ENCODE results near the gene PRR5L. TPM values are rescaled to one million over a fixed set of nuclear protein-coding genes. Genes with fewer than 3 reads are reported as not detected.

PRR5L gene
- total RNA-seq, 1 donor = 52.5 TPM

DNA sequence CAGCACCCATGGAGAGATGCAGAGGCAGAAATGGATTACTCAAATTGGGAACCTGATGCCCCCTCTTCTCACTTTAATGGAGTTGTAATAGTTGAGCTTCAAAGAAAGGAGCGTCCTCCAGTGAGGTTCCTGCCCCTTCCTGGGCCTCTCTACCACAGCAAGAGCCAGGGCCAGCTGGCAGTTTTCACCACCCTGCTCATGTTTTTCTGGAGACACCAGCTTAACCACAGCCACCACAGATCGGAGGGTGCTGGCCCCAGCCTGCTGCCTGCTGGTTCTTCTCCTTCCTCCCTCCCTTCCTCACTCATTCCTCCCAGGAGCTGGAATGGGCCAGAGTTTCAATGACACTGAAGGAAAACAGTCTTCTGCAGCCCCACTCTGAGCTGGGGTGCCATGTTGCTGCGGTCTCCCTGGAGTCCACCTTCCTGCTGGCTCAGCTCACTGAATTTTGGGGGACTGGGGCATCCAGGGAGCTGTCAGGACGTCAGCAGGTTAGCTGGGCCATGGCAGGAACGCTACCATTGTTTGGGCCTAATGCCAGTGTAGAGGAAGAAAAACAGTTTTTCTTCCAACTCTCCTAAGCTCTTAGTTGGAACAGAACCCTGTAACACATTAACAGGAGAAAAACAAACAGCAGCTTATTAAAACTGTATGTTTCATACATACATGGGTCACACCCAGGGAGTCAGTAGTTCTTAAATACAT lies 156.3 kb downstream of the PRR5L start:
- DNase-seq (ENCODE audit: low read depth in 2 of 3, low spot score in 2 of 3) = peak in 2 of 3 donors; percentile 39 to 77

GRCh38 chr11:36452961-36453360 lies 156.9 kb downstream of the PRR5L start:
- peak in 1 of 3 donors; percentile 26 for DNase-seq (ENCODE audit: low read depth in 2 of 3, low spot score in 2 of 3)

GRCh38 chr11:36453678-36454077 lies 157.6 kb downstream of the PRR5L start:
- peak in 1 of 3 donors; percentile 11 for DNase-seq (ENCODE audit: low read depth in 2 of 3, low spot score in 2 of 3)

DNA sequence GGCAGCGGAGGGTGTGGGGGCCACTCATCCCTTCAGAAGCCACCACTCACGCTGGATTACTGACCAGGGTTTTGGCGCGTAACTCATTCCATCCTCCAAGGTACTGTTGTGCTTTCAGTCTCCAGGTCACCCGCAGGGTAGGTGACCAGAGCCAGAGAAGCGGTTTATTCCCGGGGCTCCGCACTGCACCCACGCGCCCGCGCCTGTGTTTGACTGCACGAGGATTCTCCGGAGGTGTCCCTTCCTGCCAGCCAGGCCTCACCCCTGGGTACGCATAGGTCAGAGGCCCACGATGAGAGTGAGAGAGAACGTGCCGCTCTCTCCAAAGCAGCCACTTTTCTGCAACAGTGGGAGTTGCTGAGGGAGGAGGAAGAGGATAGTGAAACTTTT lies 158.5 kb downstream of the PRR5L start:
- no peak for DNase-seq (ENCODE audit: low read depth in 2 of 3, low spot score in 2 of 3)

DNA sequence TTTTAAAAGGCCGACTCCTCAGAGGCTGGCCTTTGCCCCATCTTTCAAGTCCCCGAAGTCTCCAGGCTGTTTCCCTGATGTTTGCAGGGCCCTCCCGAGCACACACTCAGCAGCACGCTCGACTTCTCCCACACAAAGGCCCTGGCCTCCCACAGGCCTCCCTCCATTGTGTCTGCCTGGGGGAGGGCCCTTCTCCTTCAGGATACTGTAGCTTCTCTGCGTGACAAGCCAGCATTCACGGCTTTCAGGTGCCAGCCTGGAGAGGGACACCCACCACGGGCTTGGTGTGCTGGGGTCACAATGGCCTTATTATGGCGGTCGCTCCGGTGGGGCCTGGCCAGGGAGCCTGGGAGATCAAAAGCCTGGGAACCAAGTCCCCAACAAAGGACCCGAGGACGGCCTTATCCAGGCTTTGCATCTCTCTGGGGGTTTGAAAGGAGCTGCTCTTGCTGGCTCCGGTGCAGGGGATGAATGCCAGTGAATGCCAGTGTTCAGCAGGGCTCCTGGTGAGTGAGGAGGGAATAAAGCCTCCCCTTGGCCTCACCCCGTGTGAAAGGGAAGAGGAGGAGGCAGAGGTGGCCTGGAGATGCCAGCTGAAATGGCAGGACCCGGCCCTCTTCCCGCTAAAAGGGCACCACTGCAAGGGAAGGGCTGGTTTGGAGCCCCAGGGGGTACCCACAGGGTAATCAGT lies 159.0 kb downstream of the PRR5L start:
- no peak for DNase-seq (ENCODE audit: low read depth in 2 of 3, low spot score in 2 of 3)

- DNase-seq (ENCODE audit: low read depth in 2 of 3, low spot score in 2 of 3) = peak in 1 of 3 donors; percentile 17
Measured at GRCh38 chr11:36455658-36456111, 159.6 kb downstream of the PRR5L start.

- DNase-seq (ENCODE audit: low read depth in 2 of 3, low spot score in 2 of 3) = no peak
Measured at GRCh38 chr11:36456156-36456555, 160.1 kb downstream of the PRR5L start.

- DNase-seq (ENCODE audit: low read depth in 2 of 3, low spot score in 2 of 3) = no peak
Measured at GRCh38 chr11:36458129-36458915, 162.2 kb downstream of the PRR5L start.

GRCh38 chr11:36459046-36459445 lies 163.0 kb downstream of the PRR5L start:
- DNase-seq (ENCODE audit: low read depth in 2 of 3, low spot score in 2 of 3) = no peak

- DNase-seq (ENCODE audit: low read depth in 2 of 3, low spot score in 2 of 3) = no peak
Measured at GRCh38 chr11:36460220-36460619, 164.1 kb downstream of the PRR5L start.

DNA sequence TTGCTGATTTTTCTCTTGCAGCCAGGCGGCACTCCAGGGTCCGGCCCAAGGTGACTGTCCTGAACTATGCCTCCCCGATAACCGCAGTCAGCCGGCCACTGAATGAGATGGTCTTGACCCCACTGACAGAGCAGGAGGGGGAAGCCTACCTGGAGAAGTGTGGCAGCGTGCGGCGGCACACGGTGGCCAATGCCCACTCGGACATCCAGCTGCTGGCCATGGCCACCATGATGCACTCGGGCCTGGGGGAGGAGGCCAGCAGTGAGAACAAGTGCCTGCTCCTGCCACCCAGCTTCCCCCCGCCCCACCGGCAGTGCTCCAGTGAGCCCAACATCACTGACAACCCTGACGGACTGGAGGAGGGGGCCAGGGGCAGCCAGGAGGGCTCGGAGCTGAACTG lies 166.2 kb downstream of the PRR5L start:
- DNase-seq (ENCODE audit: low read depth in 2 of 3, low spot score in 2 of 3) = no peak

GRCh38 chr11:36463781-36464180 lies 167.7 kb downstream of the PRR5L start:
- no peak for DNase-seq (ENCODE audit: low read depth in 2 of 3, low spot score in 2 of 3)

GRCh38 chr11:36464720-36465119 lies 168.6 kb downstream of the PRR5L start:
- no peak for DNase-seq (ENCODE audit: low read depth in 2 of 3, low spot score in 2 of 3)

GRCh38 chr11:36465449-36466163 lies 169.5 kb downstream of the PRR5L start:
- DNase-seq (ENCODE audit: low read depth in 2 of 3, low spot score in 2 of 3) = no peak

GRCh38 chr11:36467012-36467411 lies 170.9 kb downstream of the PRR5L start:
- no peak for DNase-seq (ENCODE audit: low read depth in 2 of 3, low spot score in 2 of 3)

DNA sequence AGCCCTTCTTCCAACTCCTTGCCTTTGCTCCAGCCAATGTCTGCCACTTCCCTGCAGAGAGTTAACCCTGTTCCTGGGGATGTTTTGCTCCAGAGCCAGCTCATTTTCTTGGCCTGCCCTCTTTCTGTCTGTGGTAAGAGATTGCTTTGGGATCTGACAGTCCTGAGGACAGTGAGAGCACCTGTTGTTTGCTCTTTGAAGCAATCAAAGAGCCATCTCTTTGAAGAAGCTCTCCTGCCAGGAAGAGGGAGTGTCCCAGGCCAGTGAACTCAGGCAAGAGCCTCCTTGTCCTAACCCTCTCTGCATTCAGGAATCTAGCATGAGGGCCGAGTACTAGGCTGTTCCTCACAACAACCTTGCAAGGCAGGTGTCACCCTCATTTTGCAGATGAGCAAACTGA lies 171.8 kb downstream of the PRR5L start:
- no peak for DNase-seq (ENCODE audit: low read depth in 2 of 3, low spot score in 2 of 3)

- peak in 1 of 3 donors; percentile 29 for DNase-seq (ENCODE audit: low read depth in 2 of 3, low spot score in 2 of 3)
Measured at GRCh38 chr11:36469063-36469462, 173.0 kb downstream of the PRR5L start.

DNA sequence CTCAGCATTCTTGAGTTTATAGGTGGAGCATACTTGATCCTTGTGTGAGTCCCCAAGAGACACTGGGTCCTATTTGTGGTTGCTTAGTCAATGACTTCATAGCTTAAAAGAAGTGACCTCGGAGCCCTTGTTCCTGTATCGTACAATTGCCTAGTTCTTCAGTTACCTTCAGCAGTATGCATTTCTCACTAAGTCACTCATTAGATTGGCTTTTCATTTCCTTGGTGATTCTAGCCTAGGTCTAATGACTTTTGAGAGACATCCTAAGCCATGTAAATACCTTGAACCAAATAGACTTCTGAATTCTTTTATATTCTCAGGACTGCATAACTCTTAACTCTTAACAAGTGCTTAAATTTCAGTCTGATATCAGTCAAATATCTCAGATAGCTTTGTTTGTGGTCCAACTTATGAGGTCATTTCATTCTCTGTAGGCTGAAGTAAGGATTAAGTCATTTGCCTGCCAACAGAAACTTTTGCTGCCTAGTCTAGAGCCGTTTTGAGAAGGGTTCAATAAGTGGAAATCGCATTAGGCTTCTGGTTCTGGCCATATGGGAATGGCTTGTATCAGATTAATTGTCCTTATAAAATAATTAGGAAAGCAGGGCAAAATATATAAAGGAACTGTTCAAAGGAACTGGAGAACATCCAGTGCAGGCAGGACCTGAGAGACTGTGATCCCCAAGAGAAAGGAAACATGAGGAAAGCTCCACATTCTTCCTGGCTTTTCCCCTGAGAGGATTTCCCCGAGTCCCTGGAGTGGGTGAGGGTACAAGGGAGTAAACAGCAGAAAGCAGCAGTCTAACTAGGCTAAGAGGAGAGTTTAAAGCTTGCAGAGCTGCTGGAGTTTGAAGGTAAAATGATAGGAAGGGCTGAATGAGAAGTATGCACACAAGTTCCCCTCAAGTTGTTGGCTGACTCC lies 174.1 kb downstream of the PRR5L start:
- DNase-seq (ENCODE audit: low read depth in 2 of 3, low spot score in 2 of 3) = no peak

- DNase-seq (ENCODE audit: low read depth in 2 of 3, low spot score in 2 of 3) = no peak
Measured at GRCh38 chr11:36471577-36471976, 175.5 kb downstream of the PRR5L start.

DNA sequence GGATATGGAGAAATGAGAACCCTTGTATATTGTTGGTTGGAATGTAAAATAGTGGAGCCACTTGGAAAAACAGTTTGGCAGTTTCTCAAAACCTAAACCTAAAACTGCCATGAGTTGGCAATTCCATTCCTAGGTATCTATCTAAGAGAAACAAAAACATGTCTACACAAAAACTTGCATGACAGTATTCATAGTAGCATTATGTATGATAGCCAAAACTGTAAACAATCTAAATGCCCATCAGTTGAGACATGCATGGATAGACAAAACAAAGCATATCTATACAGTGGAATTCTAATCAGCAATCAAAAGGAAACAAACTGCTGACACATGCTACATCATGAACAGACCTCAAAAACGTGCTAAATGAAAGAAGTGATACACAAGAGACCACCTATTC lies 179.1 kb downstream of the PRR5L start:
- DNase-seq (ENCODE audit: low read depth in 2 of 3, low spot score in 2 of 3) = no peak
